Chondrocyte (in vitro differentiated cells): ENCODE measurements around the gene TECPR2. TPM values are rescaled to one million over a fixed set of nuclear protein-coding genes. Genes with fewer than 3 reads are reported as not detected.

Experiments used
- DNase-seq: peaks from one replicate; pipeline ENCODE4 v3.0.0; 2021; ENCODE audit warnings: mixed read lengths, low spot score
- H3K27ac Mint-ChIP-seq: one replicate; pipeline ENCODE4 v1.8.0; 2021; ENCODE audit warnings: mild to moderate bottlenecking, moderate library complexity, mixed read lengths; ENCODE audit not compliant: unreplicated experiment
- H3K27me3 Mint-ChIP-seq: 2 replicates; pipeline ENCODE4 v1.8.0; 2021; ENCODE audit warnings: low read depth, mixed read lengths
- H3K36me3 Mint-ChIP-seq: 2 replicates; pipeline ENCODE4 v1.8.0; 2021; ENCODE audit warnings: low read depth, mixed read lengths
- H3K4me1 Mint-ChIP-seq: 2 replicates; pipeline ENCODE4 v1.8.0; 2021; ENCODE audit warnings: low read depth, mild to moderate bottlenecking, mixed read lengths
- H3K4me3 Mint-ChIP-seq: one replicate; pipeline ENCODE4 v1.8.0; 2021; ENCODE audit warnings: mild to moderate bottlenecking, moderate library complexity, mixed read lengths; ENCODE audit not compliant: unreplicated experiment
- H3K9me3 Mint-ChIP-seq: 2 replicates; pipeline ENCODE4 v1.8.0; 2021; ENCODE audit warnings: low read depth, mixed read lengths
- CTCF ChIP-seq: fragments of 200-600 bp; sonication (generic); IDR thresholded peaks from 2 replicates; pipeline ENCODE4 v1.5.0; 2021; ENCODE audit warnings: antibody characterized with exemption, mild to moderate bottlenecking, moderate library complexity
- total RNA-seq: library from RNA; stranded (reverse); gene quantifications from 3 replicates; pipeline ENCODE4 v1.2.1, GENCODE V29; 2021

Gene TECPR2
- total RNA-seq, 1 donor from 2014 or later: 32.2 TPM

DNA sequence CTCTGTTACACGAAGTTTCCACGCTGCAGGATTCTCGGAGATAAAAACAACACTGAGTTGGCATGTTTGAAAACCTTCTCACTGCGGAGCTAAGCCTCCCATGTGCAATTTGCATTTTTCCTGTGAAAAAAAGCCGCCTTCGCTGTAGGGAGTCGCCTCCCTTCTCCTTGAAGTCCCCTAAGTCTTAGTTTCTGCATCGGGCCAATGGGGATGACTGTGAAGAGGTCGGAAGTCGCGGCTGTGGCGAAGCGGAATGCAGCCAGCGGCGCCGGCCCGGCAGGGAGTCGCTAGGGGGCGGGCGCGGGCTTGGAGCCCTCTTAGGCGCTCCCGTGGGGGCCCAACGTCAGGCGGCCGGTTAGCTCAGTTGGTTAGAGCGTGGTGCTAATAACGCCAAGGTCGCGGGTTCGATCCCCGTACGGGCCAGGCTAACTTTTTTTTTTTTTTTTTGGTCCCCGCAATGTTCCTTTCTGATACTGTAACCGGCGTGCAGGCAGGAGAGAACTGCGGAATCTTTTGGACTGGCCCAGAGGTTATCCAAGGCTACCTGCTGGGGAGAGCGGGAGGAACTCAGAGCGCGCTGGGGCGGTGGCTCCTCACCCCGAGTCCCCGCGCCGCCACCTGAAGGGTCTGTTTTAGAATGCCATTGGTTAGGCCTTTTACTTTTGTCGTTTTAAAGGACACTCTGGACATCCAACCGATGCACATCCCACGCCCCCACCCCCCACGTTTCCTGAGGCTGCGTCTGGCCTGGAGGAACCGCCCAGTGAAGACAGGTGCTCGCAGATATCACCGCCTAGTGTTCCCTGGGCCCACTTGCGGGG lies 45.8 kb upstream of the TECPR2 start:
- peak; percentile 79 for TF ChIP-seq CTCF
- Mint-ChIP-seq H3K4me3 (peak overlapping the region; percentile 76), H3K36me3 (no peaks in the 10 kb centered on the region), H3K9me3 (no peaks in the 10 kb centered on the region), H3K4me1 (peaks cover 62% of the 10 kb centered on the region), H3K27me3 (no peaks in the 10 kb centered on the region), H3K27ac (peak overlapping the region; percentile 92)
- peak; percentile 97 for DNase-seq

GRCh38 chr14:102317564-102318248 lies 45.0 kb upstream of the TECPR2 start:
- Mint-ChIP-seq H3K27ac (peak overlapping the region; percentile 92), H3K4me1 (peaks cover 62% of the 10 kb centered on the region), H3K4me3 (peak overlapping the region; percentile 76), H3K27me3 (no peaks in the 10 kb centered on the region), H3K9me3 (no peaks in the 10 kb centered on the region), H3K36me3 (no peaks in the 10 kb centered on the region)
- DNase-seq: no peak
- TF ChIP-seq CTCF: no peak

DNA sequence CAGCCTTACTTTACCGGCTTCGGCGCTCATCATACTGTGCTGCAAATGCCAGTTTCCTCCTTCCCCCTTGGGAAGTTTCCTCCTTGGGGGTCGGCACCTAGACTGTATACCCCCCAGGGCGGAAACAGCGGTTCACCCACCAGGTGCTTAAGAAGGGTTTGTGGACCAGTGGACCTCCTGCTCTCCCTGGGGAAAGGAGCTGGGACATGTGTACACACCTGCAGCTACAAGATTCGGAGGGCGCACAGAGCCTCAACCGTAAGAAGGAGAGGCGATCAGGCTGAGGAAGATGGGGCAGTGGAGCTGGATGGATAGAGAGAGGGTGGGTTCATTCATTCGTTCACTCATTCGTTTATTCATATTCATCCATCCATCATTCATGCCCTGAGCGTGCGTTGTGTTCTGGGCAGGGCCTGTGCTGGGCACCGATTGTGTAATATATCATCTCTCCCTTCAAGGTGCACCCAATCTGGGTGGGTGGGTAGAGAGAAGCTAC lies 43.9 kb upstream of the TECPR2 start:
- TF ChIP-seq CTCF: no peak

GRCh38 chr14:102319351-102320032 lies 43.2 kb upstream of the TECPR2 start, which contains the start of gene ZNF839:
ZNF839 (plus strand) TSS chr14:102319746; CDS start chr14:102319766, 20 bp downstream.
- Mint-ChIP-seq H3K4me1 (peaks cover 58% of the 10 kb centered on the region), H3K9me3 (no peaks in the 10 kb centered on the region), H3K27me3 (no peaks in the 10 kb centered on the region), H3K4me3 (peak within 1 kb of the TSS; percentile 82), H3K36me3 (no peaks in the 10 kb centered on the region), H3K27ac (peak within 1 kb of the TSS; percentile 95)
- DNase-seq: no peak
- TF ChIP-seq CTCF: no peak

More for the DNA sequence above, 43.9 kb upstream of the TECPR2 start:
- Mint-ChIP-seq H3K4me3 (peak overlapping the region; percentile 82), H3K36me3 (no peaks in the 10 kb centered on the region), H3K27me3 (no peaks in the 10 kb centered on the region), H3K4me1 (peaks cover 65% of the 10 kb centered on the region), H3K27ac (peak overlapping the region; percentile 94), H3K9me3 (no peaks in the 10 kb centered on the region)
- DNase-seq: no peak
